Fibroblast of the aortic adventitia (primary cell): ENCODE results near the gene GEMIN5. TPM values are rescaled to one million over a fixed set of nuclear protein-coding genes. Genes with fewer than 3 reads are reported as not detected.

Experiments used
- DNase-seq: peaks from one replicate; pipeline ENCODE4 v3.0.0-alpha.2; 2010; ENCODE audit warnings: low read depth
- H3K4me3 ChIP-seq: 2 replicates; pipeline ENCODE4 v1.5.1; 2011; ENCODE audit warnings: low read depth, mild to moderate bottlenecking, control low read depth, low read length, moderate library complexity
- CTCF ChIP-seq: IDR thresholded peaks from 2 replicates; pipeline ENCODE4 v1.5.1; 2011; ENCODE audit warnings: mild to moderate bottlenecking, low read length, control low read depth, inconsistent platforms; ENCODE audit not compliant: insufficient read depth
- total RNA-seq: library from RNA; depleted of rRNA; stranded (reverse); fragments of >200 nt; gene quantifications from 2 replicates; pipeline ENCODE4 v1.2.3, GENCODE V29; 2012; ENCODE audit warnings: low replicate concordance

Gene GEMIN5
- total RNA-seq, 1 donor = 18.2 TPM

- peak; percentile 57 for DNase-seq
- TF ChIP-seq CTCF = no peak
- H3K4me3 ChIP-seq = peak overlapping the region; percentile 69
Measured at GRCh38 chr5:154860123-154860522, 77.9 kb downstream of the GEMIN5 start.

- peak; percentile 22 for DNase-seq
- H3K4me3 ChIP-seq = peak overlapping the region; percentile 69
- no peak for TF ChIP-seq CTCF
Measured at GRCh38 chr5:154858972-154859871, 78.8 kb downstream of the GEMIN5 start.

- TF ChIP-seq CTCF = no peak
- peak within 1 kb of the TSS; percentile 69 for H3K4me3 ChIP-seq
Measured at GRCh38 chr5:154858297-154858971, 79.6 kb downstream of the GEMIN5 start, which contains the start of gene CNOT8. Gene CNOT8, plus strand, starts transcription at chr5:154858627. Its CDS starts 4,652 bp downstream, at chr5:154863279.

GRCh38 chr5:154857530-154858296 is 80.3 kb downstream of the GEMIN5 start:
- TF ChIP-seq CTCF = peak; percentile 14
- peak; percentile 97 for DNase-seq

More at GRCh38 chr5:154858297-154858971, 79.6 kb downstream of the GEMIN5 start, which contains the start of gene CNOT8:
- peak; percentile 97 for DNase-seq

GRCh38 chr5:154851351-154851750 is 86.7 kb downstream of the GEMIN5 start:
- no peak for DNase-seq
- H3K4me3 ChIP-seq = no peak overlapping the region
- no peak for TF ChIP-seq CTCF

More at GRCh38 chr5:154857530-154858296, 80.3 kb downstream of the GEMIN5 start:
- peak overlapping the region; percentile 69 for H3K4me3 ChIP-seq
